A549 treated with AZD9567 at 1 μM for 4 hours (cell line): Measurements from ENCODE around the gene SCLT1. TPM values are rescaled to one million over a fixed set of nuclear protein-coding genes. Genes with fewer than 3 reads are reported as not detected.

ENCODE experiments used
- total RNA-seq: library from RNA; stranded (reverse); fragments of 200-300 nt; extraction: Qiagen RNA extraction; gene quantifications from 5 replicates; pipeline ENCODE4 v1.2.3, GENCODE V29; 2022; ENCODE audit not compliant: insufficient read depth

Gene SCLT1
- 4.6 to 6.1 TPM (median 5.7 TPM) in 5 replicates for total RNA-seq

GRCh38 chr4:129093191-129093920 is at the start of gene SCLT1:
Gene SCLT1, minus strand, starts transcription at chr4:129093539. Its CDS starts 436 bp downstream, at chr4:129093103.

GRCh38 chr4:129095811-129096454 is 2.6 kb upstream of the SCLT1 start, which contains the start of gene C4orf33:
Gene C4orf33, plus strand, starts transcription at chr4:129096152. Its CDS starts 6,459 bp downstream, at chr4:129102611.

Other genes with a start within 250 kb of the SCLT1 start
- gene C4orf33, start 2.6 kb upstream of the SCLT1 start, total RNA-seq: 3.3 to 7.0 TPM (median 4.4 TPM) in 5 replicates